Lower leg skin (tissue), 3 donors: ENCODE results near the gene RAD54L.

ENCODE experiments used
- CTCF ChIP-seq, 3 donors: fragments of 450-650 bp; IDR thresholded peaks; one replicate each; pipeline ENCODE4 v1.5.1; 2016; ENCODE audit warnings: antibody characterized with exemption in 3 of 3, mild to moderate bottlenecking in 3 of 3, moderate library complexity in 2 of 3
- POLR2A ChIP-seq, 2 donors: fragments of 450-650 bp; IDR thresholded peaks; one replicate each; pipeline ENCODE4 v1.6.1; 2016 to 2017; ENCODE audit warnings: antibody characterized with exemption in 2 of 2, mild to moderate bottlenecking in 1 of 2, moderate library complexity in 1 of 2

- TF ChIP-seq CTCF (IDR thresholded peaks at IDR 0.05) (no peak), POLR2A (IDR thresholded peaks at IDR 0.05) (no peak)
These were observed 56.3 kb downstream of the RAD54L start for GRCh38 chr1:46303872-46304326.
